ENCODE measurements around the gene C1orf116. TPM values are rescaled to one million over a fixed set of nuclear protein-coding genes. Genes with fewer than 3 reads are reported as not detected.

Gene C1orf116
- total RNA-seq, 3 donors from 2014 or later (not counting 1 experiment from before 2014, with no cell fraction given) = 0.21 to 0.39 (median 0.30) TPM

DNA sequence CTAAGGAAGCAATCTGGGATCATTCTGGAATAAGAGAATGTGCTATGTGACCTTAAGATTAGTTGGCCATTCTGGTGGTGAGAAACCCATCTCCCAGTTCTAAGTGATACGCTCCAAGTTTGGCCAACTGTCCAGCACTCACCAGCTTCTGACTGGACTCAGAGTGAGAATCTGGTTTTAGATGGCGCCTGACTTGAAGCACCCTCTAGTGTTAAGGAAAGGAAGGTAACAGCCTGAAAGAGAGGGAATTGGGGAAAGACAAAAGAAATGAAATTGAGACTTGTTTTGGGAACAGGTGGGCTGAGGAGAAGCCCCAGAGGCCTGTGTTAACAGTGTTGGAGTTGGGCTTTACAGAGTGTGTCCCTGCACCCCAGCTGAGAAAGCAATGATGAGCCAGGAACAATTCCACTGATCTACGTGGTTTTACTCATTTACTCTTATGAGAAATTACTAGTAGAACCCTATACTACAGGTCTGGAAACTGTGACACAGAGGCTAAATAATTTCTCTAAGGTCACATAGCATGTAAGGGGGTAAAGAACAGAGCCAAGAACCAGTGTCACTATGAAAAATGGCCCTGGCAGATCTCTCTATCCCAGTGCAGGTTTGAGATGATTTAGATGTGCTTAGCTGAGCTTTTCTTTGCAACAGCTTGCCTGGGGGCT is 53.0 kb downstream of the C1orf116 start:
- H3K27ac Mint-ChIP-seq = no peak overlapping the region
- H3K4me1 Mint-ChIP-seq = no peaks in the 10 kb centered on the region
- H3K27me3 Mint-ChIP-seq (ENCODE audit: low read depth in 2 of 2) = peaks cover 9% of the 10 kb centered on the region in 2 donors
- no peak overlapping the region for H3K4me3 Mint-ChIP-seq
- DNase-seq (no peak), ATAC-seq (no peak)
- 80% methylated on average over 3 of the region's 3 CpGs for WGBS (ENCODE audit: insufficient coverage)
- no peaks in the 10 kb centered on the region for H3K27me3 ChIP-seq (ENCODE audit: control insufficient read depth, insufficient read depth, low read length)
- H3K9me3 ChIP-seq (ENCODE audit: control insufficient read depth, insufficient read depth, low read length) = no peaks in the 10 kb centered on the region
- H3K9me3 Mint-ChIP-seq = no peaks in the 10 kb centered on the region
- no peak overlapping the region for H3K4me3 ChIP-seq (ENCODE audit: low read length)
- no peaks in the 10 kb centered on the region for H3K4me1 ChIP-seq (ENCODE audit: control insufficient read depth, insufficient read depth, low read length)
- intact Hi-C loops (cut with micrococcal nuclease) = loop anchor here (5.0 kb wide), 1 partner anchor 67 kb away; no protein-coding TSS in a partner anchor
- H3K36me3 ChIP-seq (ENCODE audit: control insufficient read depth, insufficient read depth, low read length) = no peaks in the 10 kb centered on the region
- no peaks in the 10 kb centered on the region for H3K36me3 Mint-ChIP-seq
- TF ChIP-seq, protein P1, sequence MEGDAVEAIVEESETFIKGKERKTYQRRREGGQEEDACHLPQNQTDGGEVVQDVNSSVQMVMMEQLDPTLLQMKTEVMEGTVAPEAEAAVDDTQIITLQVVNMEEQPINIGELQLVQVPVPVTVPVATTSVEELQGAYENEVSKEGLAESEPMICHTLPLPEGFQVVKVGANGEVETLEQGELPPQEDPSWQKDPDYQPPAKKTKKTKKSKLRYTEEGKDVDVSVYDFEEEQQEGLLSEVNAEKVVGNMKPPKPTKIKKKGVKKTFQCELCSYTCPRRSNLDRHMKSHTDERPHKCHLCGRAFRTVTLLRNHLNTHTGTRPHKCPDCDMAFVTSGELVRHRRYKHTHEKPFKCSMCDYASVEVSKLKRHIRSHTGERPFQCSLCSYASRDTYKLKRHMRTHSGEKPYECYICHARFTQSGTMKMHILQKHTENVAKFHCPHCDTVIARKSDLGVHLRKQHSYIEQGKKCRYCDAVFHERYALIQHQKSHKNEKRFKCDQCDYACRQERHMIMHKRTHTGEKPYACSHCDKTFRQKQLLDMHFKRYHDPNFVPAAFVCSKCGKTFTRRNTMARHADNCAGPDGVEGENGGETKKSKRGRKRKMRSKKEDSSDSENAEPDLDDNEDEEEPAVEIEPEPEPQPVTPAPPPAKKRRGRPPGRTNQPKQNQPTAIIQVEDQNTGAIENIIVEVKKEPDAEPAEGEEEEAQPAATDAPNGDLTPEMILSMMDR (IDR thresholded peaks at IDR 0.05) = no peak
- H3K27ac ChIP-seq (ENCODE audit: low read length) = no peak overlapping the region

DNA sequence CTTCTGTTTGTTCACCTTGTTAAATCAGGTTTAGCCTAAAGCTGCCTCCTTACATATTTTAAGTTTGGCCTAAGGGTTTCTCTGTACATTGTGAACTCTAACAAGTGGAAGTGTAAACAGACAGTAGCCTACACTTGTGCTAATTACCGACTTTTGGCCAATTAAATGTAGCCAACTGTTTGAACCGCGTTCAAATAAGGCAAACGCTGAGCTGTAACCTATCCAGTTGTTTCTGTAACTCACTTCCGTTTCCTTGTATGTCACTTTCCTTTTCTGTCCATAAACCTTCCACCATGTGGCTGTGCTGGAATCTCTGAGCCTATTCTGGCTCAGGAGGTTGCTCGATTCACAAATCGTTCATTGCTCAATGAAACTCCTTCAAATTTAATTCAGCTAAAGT is 54.3 kb downstream of the C1orf116 start:
- WGBS (ENCODE audit: insufficient coverage) = 95% methylated on average over 7 of the region's 7 CpGs
- intact Hi-C loops (cut with micrococcal nuclease) = no loop called here
- no peaks in the 10 kb centered on the region for H3K9me3 ChIP-seq (ENCODE audit: control insufficient read depth, insufficient read depth, low read length)
- H3K27ac Mint-ChIP-seq = no peak overlapping the region
- ATAC-seq (no peak), DNase-seq (no peak)
- no peaks in the 10 kb centered on the region for H3K36me3 Mint-ChIP-seq
- no peak overlapping the region for H3K4me3 Mint-ChIP-seq
- H3K36me3 ChIP-seq (ENCODE audit: control insufficient read depth, insufficient read depth, low read length) = no peaks in the 10 kb centered on the region
- no peak overlapping the region for H3K27ac ChIP-seq (ENCODE audit: low read length)
- H3K4me1 ChIP-seq (ENCODE audit: control insufficient read depth, insufficient read depth, low read length) = no peaks in the 10 kb centered on the region
- no peaks in the 10 kb centered on the region for H3K9me3 Mint-ChIP-seq
- peaks cover 5 to 9% of the 10 kb centered on the region in 2 donors for H3K27me3 Mint-ChIP-seq (ENCODE audit: low read depth in 2 of 2)
- H3K27me3 ChIP-seq (ENCODE audit: control insufficient read depth, insufficient read depth, low read length) = no peaks in the 10 kb centered on the region
- no peaks in the 10 kb centered on the region for H3K4me1 Mint-ChIP-seq
- no peak overlapping the region for H3K4me3 ChIP-seq (ENCODE audit: low read length)
- TF ChIP-seq, protein P1 (IDR thresholded peaks at IDR 0.05) = no peak

DNA sequence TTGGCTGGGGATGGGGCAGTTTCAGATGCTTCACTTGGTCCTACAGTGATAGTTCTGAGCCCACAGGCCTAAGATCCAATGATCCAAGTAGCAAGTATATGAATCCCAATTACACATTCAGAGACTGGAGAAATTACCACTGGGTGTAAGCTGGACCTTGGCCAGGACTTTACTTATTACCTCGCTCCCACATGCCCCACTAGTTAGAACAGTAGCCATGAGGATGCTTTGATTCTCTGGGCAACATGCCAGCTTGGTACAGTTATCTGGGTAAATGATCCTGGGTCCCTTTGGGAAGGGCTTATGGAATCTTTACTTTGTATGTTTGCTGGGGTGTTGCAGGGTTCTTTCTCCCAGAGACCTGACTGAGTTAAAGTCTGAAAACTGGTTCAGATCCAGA is 57.2 kb downstream of the C1orf116 start:
- H3K36me3 ChIP-seq (ENCODE audit: control insufficient read depth, insufficient read depth, low read length) = no peaks in the 10 kb centered on the region
- DNase-seq (no peak), ATAC-seq (no peak)
- WGBS (ENCODE audit: insufficient coverage) = 75% methylated on average over 1 of the region's 1 CpG
- no peak overlapping the region for H3K4me3 Mint-ChIP-seq
- no peak overlapping the region for H3K27ac Mint-ChIP-seq
- no peaks in the 10 kb centered on the region for H3K9me3 ChIP-seq (ENCODE audit: control insufficient read depth, insufficient read depth, low read length)
- H3K4me1 Mint-ChIP-seq = no peaks in the 10 kb centered on the region
- H3K27me3 Mint-ChIP-seq (ENCODE audit: low read depth in 2 of 2) = peaks cover 15 to 31% of the 10 kb centered on the region in 2 donors
- no peaks in the 10 kb centered on the region for H3K9me3 Mint-ChIP-seq
- H3K27ac ChIP-seq (ENCODE audit: low read length) = no peak overlapping the region
- H3K4me1 ChIP-seq (ENCODE audit: control insufficient read depth, insufficient read depth, low read length) = no peaks in the 10 kb centered on the region
- intact Hi-C loops (cut with micrococcal nuclease) = no loop called here
- H3K27me3 ChIP-seq (ENCODE audit: control insufficient read depth, insufficient read depth, low read length) = no peaks in the 10 kb centered on the region
- no peak overlapping the region for H3K4me3 ChIP-seq (ENCODE audit: low read length)
- no peaks in the 10 kb centered on the region for H3K36me3 Mint-ChIP-seq
- TF ChIP-seq, protein P1 (IDR thresholded peaks at IDR 0.05) = no peak

DNA sequence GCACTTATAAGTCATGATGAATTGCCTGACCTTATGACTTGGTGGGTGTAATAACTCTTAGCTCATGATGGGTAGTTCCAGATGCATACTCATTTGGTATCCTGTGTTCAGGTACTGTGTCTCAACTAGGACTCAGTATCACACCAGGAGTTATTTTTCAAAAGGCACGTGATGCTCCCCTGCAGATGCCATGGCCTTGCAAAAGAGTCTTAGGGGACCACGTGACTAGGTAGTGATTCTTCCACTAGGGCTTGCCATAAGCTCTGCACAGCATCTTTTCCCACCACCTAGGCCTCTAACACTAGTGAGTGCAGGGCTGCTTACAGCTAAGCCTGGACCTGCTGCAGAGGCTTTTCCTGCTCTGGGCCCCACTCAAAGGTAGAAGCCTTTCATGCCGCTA is 58.4 kb downstream of the C1orf116 start:
- Mint-ChIP-seq H3K4me3 (no peak overlapping the region), H3K36me3 (no peaks in the 10 kb centered on the region), H3K27me3 (ENCODE audit: low read depth in 2 of 2) (peaks cover 23 to 39% of the 10 kb centered on the region in 2 donors), H3K27ac (no peak overlapping the region), H3K4me1 (no peaks in the 10 kb centered on the region), H3K9me3 (no peaks in the 10 kb centered on the region)
- Histone ChIP-seq H3K4me1 (ENCODE audit: control insufficient read depth, insufficient read depth, low read length) (peaks cover 3% of the 10 kb centered on the region), H3K9me3 (ENCODE audit: control insufficient read depth, insufficient read depth, low read length) (no peaks in the 10 kb centered on the region), H3K36me3 (ENCODE audit: control insufficient read depth, insufficient read depth, low read length) (no peaks in the 10 kb centered on the region), H3K27me3 (ENCODE audit: control insufficient read depth, insufficient read depth, low read length) (no peaks in the 10 kb centered on the region), H3K27ac (ENCODE audit: low read length) (no peak overlapping the region), H3K4me3 (ENCODE audit: low read length) (no peak overlapping the region)
- intact Hi-C loops (cut with micrococcal nuclease) = no loop called here
- WGBS (ENCODE audit: insufficient coverage) = 90% methylated on average over 3 of the region's 3 CpGs
- TF ChIP-seq, protein P1 (IDR thresholded peaks at IDR 0.05) = no peak
- DNase-seq (no peak), ATAC-seq (no peak)

All from natural killer cell (primary cell).